B cell (primary cell): ENCODE results near the gene ANAPC13.

Experiments
- CTCF ChIP-seq: fragments of 200-600 bp; IDR thresholded peaks from one replicate; pipeline ENCODE4 v1.8.0; 2022; ENCODE audit warnings: antibody characterized with exemption, mild to moderate bottlenecking
- EZH2 ChIP-seq: IDR thresholded peaks from 2 replicates; pipeline ENCODE4 v1.6.1; 2012; ENCODE audit warnings: borderline replicate concordance, low read depth, mild to moderate bottlenecking, moderate library complexity, low read length; ENCODE audit not compliant: insufficient read depth, poor library complexity, severe bottlenecking

DNA sequence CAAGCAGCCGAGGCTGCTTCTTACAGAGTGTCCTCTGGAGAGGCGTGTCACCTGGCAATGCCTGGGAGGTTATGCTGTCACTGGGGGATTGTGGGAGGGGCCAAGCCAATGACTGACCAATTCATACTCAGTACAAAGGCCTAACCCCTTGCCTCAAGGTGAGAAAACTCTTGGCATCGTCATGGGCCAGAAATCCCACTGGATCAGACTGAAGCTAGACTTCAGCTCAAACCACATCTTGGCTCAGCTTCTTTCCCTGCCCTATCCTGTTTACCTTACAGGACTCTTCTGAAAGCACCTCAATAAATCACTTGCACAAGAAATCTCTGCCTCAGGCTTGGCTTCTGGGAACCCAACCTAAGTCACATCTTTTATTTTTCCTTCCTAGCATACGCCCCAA, 9.5 kb downstream of the ANAPC13 start:
- TF ChIP-seq EZH2: no peak
- TF ChIP-seq CTCF: no peak
